T-helper 1 cell treated with Interleukin-12 subunit alpha and Interleukin-12 subunit beta and Interleukin-4 antibody, amounts not matched to agents 30 μg/mL and 1 μg/mL, for 36 hours (primary cell): ENCODE results near the gene CENATAC.
A peak's percentile ranks its signal among the peaks of the same experiment; 100 is the strongest.
"Not testable (repeated sequence)": the region's sequence is repeated elsewhere in the genome, so short reads cannot be mapped to it uniquely, and the experiment has no call there.

Source experiments
- H3K27ac Mint-ChIP-seq: one replicate; pipeline ENCODE4 v1.8.0; 2021; ENCODE audit warnings: mild to moderate bottlenecking, mixed read lengths
- H3K27me3 Mint-ChIP-seq: one replicate; pipeline ENCODE4 v1.8.0; 2021; ENCODE audit warnings: low read depth, mixed read lengths
- H3K36me3 Mint-ChIP-seq: one replicate; pipeline ENCODE4 v1.8.0; 2021; ENCODE audit warnings: low read depth, mixed read lengths
- H3K4me1 Mint-ChIP-seq: one replicate; pipeline ENCODE4 v1.8.0; 2021; ENCODE audit warnings: low read depth, mixed read lengths
- H3K4me3 Mint-ChIP-seq: one replicate; pipeline ENCODE4 v1.8.0; 2021; ENCODE audit warnings: mild to moderate bottlenecking, moderate library complexity, mixed read lengths
- H3K9me3 Mint-ChIP-seq: one replicate; pipeline ENCODE4 v1.8.0; 2021; ENCODE audit warnings: mixed read lengths

Gene CENATAC, protein sequence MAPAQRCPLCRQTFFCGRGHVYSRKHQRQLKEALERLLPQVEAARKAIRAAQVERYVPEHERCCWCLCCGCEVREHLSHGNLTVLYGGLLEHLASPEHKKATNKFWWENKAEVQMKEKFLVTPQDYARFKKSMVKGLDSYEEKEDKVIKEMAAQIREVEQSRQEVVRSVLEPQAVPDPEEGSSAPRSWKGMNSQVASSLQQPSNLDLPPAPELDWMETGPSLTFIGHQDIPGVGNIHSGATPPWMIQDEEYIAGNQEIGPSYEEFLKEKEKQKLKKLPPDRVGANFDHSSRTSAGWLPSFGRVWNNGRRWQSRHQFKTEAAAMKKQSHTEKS

DNA sequence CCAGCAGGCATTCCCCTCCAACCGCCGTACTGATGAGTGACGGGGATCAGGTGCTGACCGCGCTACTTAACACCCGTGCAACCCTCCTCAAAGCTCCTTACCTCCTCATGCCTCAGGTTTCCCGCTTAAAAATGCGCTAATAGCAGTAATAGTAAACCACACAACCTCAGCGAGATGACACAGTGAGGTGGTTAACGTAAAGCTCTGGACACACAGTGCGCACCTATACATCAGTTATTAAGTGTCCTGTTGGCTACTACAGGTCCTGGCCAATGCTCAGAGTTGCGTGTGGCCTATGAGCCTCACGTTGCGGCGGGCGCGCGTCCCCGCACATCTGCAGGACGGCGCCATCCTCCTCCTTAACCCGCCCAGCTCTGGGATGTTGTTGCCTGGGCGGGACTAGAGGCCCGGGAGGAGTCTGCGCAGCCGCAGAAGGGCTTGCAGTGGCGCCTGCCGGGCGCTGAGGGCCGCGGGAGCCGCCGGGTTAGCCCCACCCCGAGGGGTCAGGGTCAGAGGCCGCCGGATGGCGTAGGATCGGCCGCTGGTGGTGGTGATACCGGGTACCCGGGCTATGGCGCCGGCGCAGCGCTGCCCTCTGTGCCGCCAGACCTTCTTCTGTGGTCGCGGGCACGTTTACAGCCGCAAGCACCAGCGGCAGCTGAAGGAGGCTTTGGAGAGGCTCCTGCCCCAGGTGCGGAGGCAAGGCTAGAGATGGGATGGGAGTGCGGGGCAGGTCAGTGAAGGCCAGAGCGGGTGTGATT is at the start of gene CENATAC:
Gene CENATAC (plus strand): TSS at position 512 of the 761 bp plus-strand sequence. CDS start 60 bp downstream, at position 572.
- peak within 1 kb of the TSS; percentile 94 for H3K4me3 Mint-ChIP-seq
- peaks cover 20% of the 10 kb centered on the region for H3K36me3 Mint-ChIP-seq
- peaks cover 27% of the 10 kb centered on the region for H3K4me1 Mint-ChIP-seq
- peak within 1 kb of the TSS; percentile 97 for H3K27ac Mint-ChIP-seq
- H3K9me3 Mint-ChIP-seq, result no peaks in the 10 kb centered on the region
- H3K27me3 Mint-ChIP-seq, result no peaks in the 10 kb centered on the region

DNA sequence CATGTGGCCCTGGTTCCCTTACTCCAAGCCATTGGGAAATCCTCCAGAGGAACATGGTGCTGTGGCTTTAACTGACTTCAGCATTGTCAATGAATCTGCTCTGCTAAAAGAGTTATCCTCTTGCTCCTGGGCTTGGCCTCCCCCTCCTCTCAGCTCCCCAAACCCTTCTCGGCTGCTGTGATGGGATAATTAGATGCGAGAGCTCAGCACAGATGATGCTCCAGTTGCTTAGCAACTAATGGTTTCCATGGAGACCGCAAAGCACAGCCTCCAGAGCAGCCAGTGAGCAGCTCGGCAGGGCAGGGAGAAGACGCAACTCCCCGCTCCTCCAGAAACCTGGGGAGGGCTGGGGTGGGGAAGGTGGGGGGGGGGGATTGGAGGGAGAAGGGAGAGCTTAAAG is 44.7 kb upstream of the CENATAC start:
- Mint-ChIP-seq H3K27me3 (peaks cover 30% of the 10 kb centered on the region), H3K27ac (no peak overlapping the region), H3K4me3 (no peak overlapping the region), H3K4me1 (peaks cover 3% of the 10 kb centered on the region), H3K9me3 (no peaks in the 10 kb centered on the region), H3K36me3 (no peaks in the 10 kb centered on the region)

DNA sequence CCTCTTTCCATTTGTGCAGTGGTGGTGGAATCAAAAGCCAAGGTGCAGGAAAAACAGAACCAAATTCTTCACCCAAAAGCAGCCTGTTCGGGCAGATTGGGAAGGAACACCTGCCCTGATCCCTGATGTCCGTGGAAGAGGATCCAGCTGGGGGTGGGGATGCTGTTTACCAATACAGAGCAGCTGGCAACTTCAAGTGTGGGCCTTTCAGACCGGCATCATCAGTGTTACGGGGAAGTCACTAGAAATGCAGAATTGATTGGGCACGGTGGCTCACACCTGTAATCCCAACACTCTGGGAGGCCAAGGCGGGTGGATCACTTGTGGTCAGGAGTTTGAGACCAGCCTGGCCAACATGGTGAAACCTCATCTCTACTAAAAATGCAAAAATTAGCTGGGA is 44.0 kb upstream of the CENATAC start:
- not testable (repeated sequence) for H3K9me3 Mint-ChIP-seq, H3K4me3 Mint-ChIP-seq, H3K27ac Mint-ChIP-seq, H3K4me1 Mint-ChIP-seq, H3K36me3 Mint-ChIP-seq
- peaks cover 28% of the 10 kb centered on the region for H3K27me3 Mint-ChIP-seq

DNA sequence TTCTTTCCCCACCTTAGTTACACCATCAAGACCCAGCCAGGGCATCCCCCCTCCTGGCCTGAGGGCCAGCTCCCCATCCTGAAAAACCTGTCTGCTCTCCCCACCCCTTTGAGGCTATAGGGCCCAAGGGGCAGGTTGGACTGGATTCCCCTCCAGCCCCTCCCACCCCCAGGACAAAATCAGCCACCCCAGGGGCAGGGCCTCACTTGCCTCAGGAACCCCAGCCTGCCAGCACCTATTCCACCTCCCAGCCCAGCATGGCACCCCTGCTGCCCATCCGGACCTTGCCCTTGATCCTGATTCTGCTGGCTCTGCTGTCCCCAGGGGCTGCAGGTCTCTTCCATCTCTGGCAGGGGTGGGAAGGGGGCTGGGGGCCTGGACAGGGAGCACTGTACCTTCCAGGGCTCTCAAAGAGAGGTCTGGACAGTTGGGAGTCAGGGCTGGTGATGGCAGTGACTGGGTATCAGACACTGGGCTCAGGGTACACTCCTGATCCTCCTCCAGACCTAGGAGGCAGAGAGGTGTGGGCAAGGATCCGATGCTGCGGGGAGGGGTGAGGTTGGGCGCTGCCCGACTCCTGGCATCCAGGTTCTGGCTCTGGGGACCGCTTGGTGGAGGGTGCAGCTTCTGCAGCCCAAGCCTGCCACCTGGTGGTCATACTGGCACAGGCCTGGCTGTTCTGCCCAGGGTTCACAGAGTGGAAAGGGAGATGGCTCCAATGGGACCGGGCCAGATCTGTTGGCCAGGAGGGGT is 41.7 kb upstream of the CENATAC start, which contains the start of gene UPK2:
Gene UPK2 (plus strand): TSS at position 205 of the 753 bp plus-strand sequence. CDS start 53 bp downstream, at position 258.
- H3K27me3 Mint-ChIP-seq, result peaks cover 28% of the 10 kb centered on the region
- H3K27ac Mint-ChIP-seq, result no peak within 1 kb of the TSS
- peaks cover 3% of the 10 kb centered on the region for H3K4me1 Mint-ChIP-seq
- no peak within 1 kb of the TSS for H3K4me3 Mint-ChIP-seq
- no peaks in the 10 kb centered on the region for H3K9me3 Mint-ChIP-seq
- H3K36me3 Mint-ChIP-seq, result no peaks in the 10 kb centered on the region

DNA sequence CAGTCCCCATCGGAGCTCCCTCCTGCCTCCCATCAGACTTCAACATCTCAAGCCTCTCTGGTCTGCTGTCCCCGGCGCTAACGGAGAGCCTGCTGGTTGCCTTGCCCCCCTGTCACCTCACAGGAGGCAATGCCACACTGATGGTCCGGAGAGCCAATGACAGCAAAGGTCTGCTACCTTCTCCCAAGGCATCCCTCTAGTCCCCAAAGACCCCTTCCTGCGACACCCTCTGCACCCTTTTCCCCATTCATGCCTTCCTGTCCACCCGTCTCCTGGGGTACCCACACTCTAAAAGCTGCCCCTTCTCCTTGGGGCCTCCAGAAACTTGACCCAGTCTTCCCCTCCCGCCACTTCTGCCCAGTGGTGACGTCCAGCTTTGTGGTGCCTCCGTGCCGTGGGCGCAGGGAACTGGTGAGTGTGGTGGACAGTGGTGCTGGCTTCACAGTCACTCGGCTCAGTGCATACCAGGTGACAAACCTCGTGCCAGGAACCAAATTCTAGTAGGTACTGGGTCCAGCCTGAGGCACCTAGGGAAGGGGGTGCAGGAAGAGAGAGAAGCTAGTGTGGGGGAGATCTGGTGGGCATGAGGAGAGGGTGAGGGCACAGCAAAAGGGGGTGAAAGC is 41.0 kb upstream of the CENATAC start:
- peaks cover 3% of the 10 kb centered on the region for H3K4me1 Mint-ChIP-seq
- no peaks in the 10 kb centered on the region for H3K36me3 Mint-ChIP-seq
- peaks cover 25% of the 10 kb centered on the region for H3K27me3 Mint-ChIP-seq
- no peak overlapping the region for H3K27ac Mint-ChIP-seq
- H3K9me3 Mint-ChIP-seq, result no peaks in the 10 kb centered on the region
- no peak overlapping the region for H3K4me3 Mint-ChIP-seq

DNA sequence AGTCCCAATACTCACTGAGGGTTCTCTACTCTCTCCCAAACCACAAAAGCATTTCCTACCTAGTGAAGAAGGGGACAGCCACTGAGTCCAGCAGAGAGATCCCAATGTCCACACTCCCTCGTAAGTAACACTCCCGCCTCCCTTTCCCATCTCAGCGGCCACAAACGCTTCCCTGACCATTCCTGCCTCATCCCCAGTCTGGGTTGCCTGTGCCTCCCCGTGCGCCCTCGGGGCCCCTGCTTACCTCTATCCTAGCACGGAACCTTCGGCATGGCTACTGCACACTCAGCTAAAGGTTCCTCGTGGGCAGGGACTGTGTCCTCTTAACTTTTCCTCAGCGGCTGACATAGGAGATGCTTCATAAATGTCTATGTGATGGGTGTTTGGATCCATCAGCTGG is 40.4 kb upstream of the CENATAC start:
- H3K4me3 Mint-ChIP-seq, result no peak overlapping the region
- peaks cover 24% of the 10 kb centered on the region for H3K27me3 Mint-ChIP-seq
- H3K9me3 Mint-ChIP-seq, result no peaks in the 10 kb centered on the region
- H3K4me1 Mint-ChIP-seq, result peaks cover 3% of the 10 kb centered on the region
- no peak overlapping the region for H3K27ac Mint-ChIP-seq
- no peaks in the 10 kb centered on the region for H3K36me3 Mint-ChIP-seq

DNA sequence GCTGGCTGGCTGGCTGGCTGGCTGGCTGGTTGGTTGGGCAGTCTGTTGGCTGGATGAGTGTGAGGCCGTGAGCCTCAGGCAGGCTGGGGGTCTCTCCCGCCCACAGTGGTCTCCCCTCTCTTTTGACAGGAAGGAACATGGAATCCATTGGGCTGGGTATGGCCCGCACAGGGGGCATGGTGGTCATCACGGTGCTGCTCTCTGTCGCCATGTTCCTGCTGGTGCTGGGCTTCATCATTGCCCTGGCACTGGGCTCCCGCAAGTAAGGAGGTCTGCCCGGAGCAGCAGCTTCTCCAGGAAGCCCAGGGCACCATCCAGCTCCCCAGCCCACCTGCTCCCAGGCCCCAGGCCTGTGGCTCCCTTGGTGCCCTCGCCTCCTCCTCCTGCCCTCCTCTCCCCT is 40.0 kb upstream of the CENATAC start:
- Mint-ChIP-seq H3K4me3 (no peak overlapping the region), H3K4me1 (peaks cover 3% of the 10 kb centered on the region), H3K9me3 (no peaks in the 10 kb centered on the region), H3K27me3 (peaks cover 20% of the 10 kb centered on the region), H3K27ac (no peak overlapping the region), H3K36me3 (no peaks in the 10 kb centered on the region)

DNA sequence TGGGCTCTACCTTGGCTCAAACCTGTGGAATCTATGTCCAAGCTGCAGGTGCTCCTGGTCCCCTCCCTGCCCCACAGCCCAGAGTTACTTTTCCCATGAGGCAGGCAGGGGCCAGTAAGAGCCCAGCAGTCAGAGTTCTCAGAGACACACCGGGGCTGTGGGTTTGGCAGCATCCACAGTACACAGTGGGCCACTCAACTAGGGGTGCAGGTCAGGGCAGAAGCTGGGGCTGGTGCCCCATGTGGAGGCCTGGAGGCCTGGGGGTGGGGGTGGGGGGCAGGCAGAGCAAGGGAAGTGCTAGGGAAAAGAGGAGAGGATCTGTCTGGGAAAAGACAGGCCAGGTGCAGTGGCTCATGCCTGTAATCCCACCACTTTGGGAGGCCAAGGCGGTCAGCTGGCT is 39.4 kb upstream of the CENATAC start:
- no peak overlapping the region for H3K4me3 Mint-ChIP-seq
- H3K9me3 Mint-ChIP-seq, result no peaks in the 10 kb centered on the region
- H3K36me3 Mint-ChIP-seq, result no peaks in the 10 kb centered on the region
- H3K4me1 Mint-ChIP-seq, result peaks cover 3% of the 10 kb centered on the region
- no peak overlapping the region for H3K27ac Mint-ChIP-seq
- peaks cover 20% of the 10 kb centered on the region for H3K27me3 Mint-ChIP-seq

DNA sequence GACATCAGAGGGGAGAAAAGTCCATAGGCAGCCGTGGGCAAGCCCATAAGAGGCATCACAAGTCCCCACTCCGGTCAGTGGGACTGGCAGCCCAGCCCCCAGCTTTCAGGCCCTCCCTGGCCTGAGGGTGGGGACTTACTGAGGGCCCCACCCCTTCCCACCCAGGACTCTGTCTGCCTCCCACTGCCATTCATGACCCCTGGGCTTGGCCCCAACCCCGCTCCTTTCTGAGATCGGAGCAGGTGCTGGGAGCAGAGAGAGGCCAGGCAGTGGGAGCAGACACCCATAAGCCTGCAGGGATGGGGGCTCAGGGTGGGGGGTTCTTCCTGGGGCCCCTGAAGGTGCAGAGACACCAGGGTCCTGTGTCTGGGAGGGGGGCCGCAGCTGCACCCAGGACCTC is 36.7 kb upstream of the CENATAC start:
- peaks cover 7% of the 10 kb centered on the region for H3K27me3 Mint-ChIP-seq
- H3K36me3 Mint-ChIP-seq, result no peaks in the 10 kb centered on the region
- no peaks in the 10 kb centered on the region for H3K9me3 Mint-ChIP-seq
- H3K27ac Mint-ChIP-seq, result no peak overlapping the region
- no peak overlapping the region for H3K4me3 Mint-ChIP-seq
- H3K4me1 Mint-ChIP-seq, result peaks cover 3% of the 10 kb centered on the region

DNA sequence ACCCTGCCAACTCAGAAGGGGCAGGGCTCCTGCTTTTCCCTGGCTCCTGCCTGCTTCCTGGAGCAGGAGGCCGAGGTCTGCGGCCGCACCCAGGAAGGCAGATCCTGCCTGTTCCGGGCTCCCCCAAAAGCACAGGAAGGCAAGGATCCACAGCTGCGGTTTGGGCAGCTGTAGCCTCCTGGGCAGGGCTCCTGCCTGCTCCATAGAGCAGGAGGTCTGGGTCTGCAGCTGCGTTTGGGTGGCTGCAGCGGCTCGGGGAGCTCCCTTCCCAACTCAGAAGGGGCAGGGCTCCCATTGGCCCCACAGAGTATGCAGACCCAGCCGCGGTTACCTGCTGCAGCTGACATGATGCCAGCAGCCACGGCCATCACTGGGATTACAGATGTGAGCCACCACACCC is 36.3 kb upstream of the CENATAC start:
- H3K9me3 Mint-ChIP-seq, result no peaks in the 10 kb centered on the region
- no peak overlapping the region for H3K4me3 Mint-ChIP-seq
- H3K4me1 Mint-ChIP-seq, result no peaks in the 10 kb centered on the region
- H3K27ac Mint-ChIP-seq, result no peak overlapping the region
- H3K36me3 Mint-ChIP-seq, result no peaks in the 10 kb centered on the region
- peaks cover 4% of the 10 kb centered on the region for H3K27me3 Mint-ChIP-seq

DNA sequence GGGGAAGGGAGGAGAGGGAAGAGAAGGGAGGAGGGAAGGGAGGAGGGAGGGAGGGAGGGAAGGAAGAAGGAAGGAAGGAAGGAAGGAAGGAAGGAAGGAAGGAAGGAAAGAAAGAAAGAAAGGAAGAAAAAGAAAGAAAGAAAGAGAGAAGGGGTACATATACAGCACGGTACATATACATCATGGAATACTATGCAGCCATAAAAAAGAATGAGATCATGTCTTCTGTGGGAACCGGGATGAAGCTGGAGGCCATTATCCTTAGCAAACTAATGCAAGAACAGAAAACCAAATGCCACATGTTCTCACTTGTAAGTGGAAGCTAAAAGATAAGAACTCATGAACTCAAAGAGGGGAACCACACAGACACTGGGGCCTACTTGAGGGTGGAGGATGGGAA is 28.4 kb upstream of the CENATAC start:
- not testable (repeated sequence) for H3K27ac Mint-ChIP-seq, H3K36me3 Mint-ChIP-seq, H3K4me3 Mint-ChIP-seq

DNA sequence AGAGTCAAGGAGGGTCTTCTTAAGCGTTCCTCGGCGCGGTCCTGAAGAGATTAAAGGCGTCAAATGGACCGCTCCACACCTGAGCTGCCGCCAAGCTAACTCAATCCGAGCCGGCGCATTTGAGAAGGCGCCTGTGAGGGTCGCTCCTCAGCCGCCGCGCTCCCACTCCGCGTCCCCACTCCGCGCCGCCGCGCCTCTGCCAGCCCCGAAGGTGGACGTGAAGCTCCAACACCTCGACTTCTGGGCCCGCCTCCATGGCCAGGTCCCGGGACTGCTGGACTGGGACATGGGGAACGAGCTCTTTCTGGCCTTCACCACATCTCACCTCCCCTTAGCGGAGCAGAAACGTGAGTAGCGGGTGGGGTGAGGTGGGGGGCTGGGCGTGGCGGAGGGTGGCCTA is 26.3 kb upstream of the CENATAC start, which contains the start of gene FOXR1:
Gene FOXR1 (plus strand): TSS at position 116 of the 400 bp plus-strand sequence. CDS start 171 bp downstream, at position 287.
- Mint-ChIP-seq H3K27ac (no peak within 1 kb of the TSS), H3K4me3 (no peak within 1 kb of the TSS), H3K27me3 (peaks cover 23% of the 10 kb centered on the region), H3K9me3 (no peaks in the 10 kb centered on the region), H3K4me1 (no peaks in the 10 kb centered on the region), H3K36me3 (no peaks in the 10 kb centered on the region)

More for the DNA sequence above, 28.4 kb upstream of the CENATAC start:
- peaks cover 10% of the 10 kb centered on the region for H3K27me3 Mint-ChIP-seq
- not testable (repeated sequence) for H3K4me1 Mint-ChIP-seq, H3K9me3 Mint-ChIP-seq

DNA sequence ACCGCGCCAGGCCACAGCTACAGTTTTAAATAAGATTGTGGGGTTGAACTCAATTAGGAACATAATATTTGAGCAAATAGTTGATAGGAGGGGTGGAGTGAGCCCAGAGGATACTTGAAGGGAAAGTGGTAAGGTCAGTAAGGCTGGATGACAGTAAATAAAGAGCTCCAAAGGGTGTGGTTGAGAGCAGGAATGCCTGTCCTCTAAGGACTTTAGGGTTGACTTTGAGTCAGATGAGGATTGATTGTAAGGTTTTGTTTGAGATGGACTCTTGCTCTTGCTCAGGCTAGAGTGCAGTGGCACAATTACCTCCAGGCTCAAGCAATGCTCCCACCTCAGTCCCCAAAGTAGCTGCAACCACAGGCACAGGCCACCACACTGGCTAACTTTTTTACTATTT is 24.0 kb upstream of the CENATAC start:
- no peaks in the 10 kb centered on the region for H3K36me3 Mint-ChIP-seq
- no peaks in the 10 kb centered on the region for H3K4me1 Mint-ChIP-seq
- peaks cover 25% of the 10 kb centered on the region for H3K27me3 Mint-ChIP-seq
- no peak overlapping the region for H3K4me3 Mint-ChIP-seq
- H3K9me3 Mint-ChIP-seq, result no peaks in the 10 kb centered on the region
- H3K27ac Mint-ChIP-seq, result no peak overlapping the region
